Measurements from ENCODE around the gene FGD6. TPM values are rescaled to one million over a fixed set of nuclear protein-coding genes. Genes with fewer than 3 reads are reported as not detected.

The FGD6 gene
- polyA plus RNA-seq, 1 donor (not counting 4 experiments of a cell fraction or from before 2014, with no cell fraction given) = 54.2 TPM

DNA sequence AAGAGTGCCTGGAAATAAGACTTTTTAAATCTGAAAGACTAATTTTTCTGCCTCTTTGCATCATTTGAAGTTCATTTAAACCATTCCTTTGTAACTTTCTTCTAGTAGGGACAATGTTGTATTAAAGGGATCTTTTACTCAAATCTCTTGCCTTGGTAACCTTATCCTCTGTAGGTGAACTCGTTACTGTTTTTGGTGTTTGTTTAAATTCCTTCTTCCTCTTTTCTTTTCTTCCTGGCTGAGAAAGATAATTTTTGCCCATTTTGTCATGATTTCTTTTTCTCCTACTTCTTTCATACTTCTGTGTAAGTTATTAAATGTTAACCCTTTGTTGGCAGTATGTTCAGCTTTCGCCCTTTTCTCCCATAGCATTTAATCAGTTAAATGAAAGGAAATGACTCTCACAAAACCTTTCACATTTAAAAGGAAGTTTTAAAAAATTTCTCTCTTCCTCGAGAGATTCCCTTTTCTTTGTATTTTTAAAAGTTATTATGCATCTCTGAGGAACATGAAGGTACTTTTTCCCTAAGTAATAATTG lies 10.6 kb upstream of the FGD6 start:
- H3K9ac ChIP-seq (ENCODE audit: control insufficient read depth, extremely low read depth, insufficient read depth, low read length) = no peak overlapping the region
- dilution Hi-C loops (cut with MboI; ENCODE audit: extremely low pct_ligation_motif_present, low sequenced_read_pairs) = no loop called here
- peaks cover 5% of the 10 kb centered on the region for H4K20me1 ChIP-seq (ENCODE audit: control insufficient read depth, extremely low read depth, insufficient read depth, low read length)
- peaks cover 96% of the 10 kb centered on the region for H3K79me2 ChIP-seq (ENCODE audit: control insufficient read depth, insufficient read depth, low read length)
- H3K27ac ChIP-seq (ENCODE audit: control insufficient read depth, insufficient read depth, low read length) = no peak overlapping the region
- no peak overlapping the region for H2AFZ ChIP-seq (ENCODE audit: control insufficient read depth, low read length)
- TF ChIP-seq, protein P1, sequence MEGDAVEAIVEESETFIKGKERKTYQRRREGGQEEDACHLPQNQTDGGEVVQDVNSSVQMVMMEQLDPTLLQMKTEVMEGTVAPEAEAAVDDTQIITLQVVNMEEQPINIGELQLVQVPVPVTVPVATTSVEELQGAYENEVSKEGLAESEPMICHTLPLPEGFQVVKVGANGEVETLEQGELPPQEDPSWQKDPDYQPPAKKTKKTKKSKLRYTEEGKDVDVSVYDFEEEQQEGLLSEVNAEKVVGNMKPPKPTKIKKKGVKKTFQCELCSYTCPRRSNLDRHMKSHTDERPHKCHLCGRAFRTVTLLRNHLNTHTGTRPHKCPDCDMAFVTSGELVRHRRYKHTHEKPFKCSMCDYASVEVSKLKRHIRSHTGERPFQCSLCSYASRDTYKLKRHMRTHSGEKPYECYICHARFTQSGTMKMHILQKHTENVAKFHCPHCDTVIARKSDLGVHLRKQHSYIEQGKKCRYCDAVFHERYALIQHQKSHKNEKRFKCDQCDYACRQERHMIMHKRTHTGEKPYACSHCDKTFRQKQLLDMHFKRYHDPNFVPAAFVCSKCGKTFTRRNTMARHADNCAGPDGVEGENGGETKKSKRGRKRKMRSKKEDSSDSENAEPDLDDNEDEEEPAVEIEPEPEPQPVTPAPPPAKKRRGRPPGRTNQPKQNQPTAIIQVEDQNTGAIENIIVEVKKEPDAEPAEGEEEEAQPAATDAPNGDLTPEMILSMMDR (optimal IDR thresholded peaks at IDR 0.05 in 1 of 3, IDR thresholded peaks at IDR 0.05 in 1 of 3, conservative IDR thresholded peaks at IDR 0.05 in 1 of 3; ENCODE audit: extremely low read depth in 1 of 3, insufficient read depth in 2 of 3, low read length in 3 of 3) = no peak
- TF ChIP-seq EZH2 (IDR thresholded peaks at IDR 0.05; ENCODE audit: low read length) = no peak
- no peaks in the 10 kb centered on the region for H3K27me3 ChIP-seq (ENCODE audit: control insufficient read depth, extremely low read depth, insufficient read depth, low read length)
- peaks cover 9 to 20% of the 10 kb centered on the region in 2 experiments for H3K36me3 ChIP-seq (ENCODE audit: control insufficient read depth in 2 of 2, extremely low read depth in 1 of 2, insufficient read depth in 2 of 2, low read length in 2 of 2)
- DNase-seq (ENCODE audit: low read depth, low spot score) (no peak), FAIRE-seq (no peak)
- H3K9me1 ChIP-seq (ENCODE audit: control insufficient read depth, extremely low read depth, insufficient read depth, low read length) = no peaks in the 10 kb centered on the region
- H3K4me3 ChIP-seq (ENCODE audit: control insufficient read depth in 2 of 3, extremely low read depth in 1 of 3, insufficient read depth in 2 of 3, low read depth in 1 of 3, low read length in 3 of 3) = no peak overlapping the region
- H3K4me1 ChIP-seq (ENCODE audit: control insufficient read depth, extremely low read depth, insufficient read depth, low read length) = peaks cover 23% of the 10 kb centered on the region
- no peak overlapping the region for H3K4me2 ChIP-seq (ENCODE audit: control insufficient read depth, extremely low read depth, insufficient read depth, low read depth, low read length)
- H3K9me3 ChIP-seq (ENCODE audit: control insufficient read depth, low read depth, low read length) = no peaks in the 10 kb centered on the region

- TF ChIP-seq EZH2 (IDR thresholded peaks at IDR 0.05; ENCODE audit: low read length) = no peak
- TF ChIP-seq, protein P1 (optimal IDR thresholded peaks at IDR 0.05 in 1 of 3, IDR thresholded peaks at IDR 0.05 in 1 of 3, conservative IDR thresholded peaks at IDR 0.05 in 1 of 3; ENCODE audit: extremely low read depth in 1 of 3, insufficient read depth in 2 of 3, low read length in 3 of 3) = no peak
- Histone ChIP-seq H3K79me2 (ENCODE audit: control insufficient read depth, insufficient read depth, low read length) (peaks cover 96% of the 10 kb centered on the region), H3K4me3 (ENCODE audit: control insufficient read depth in 2 of 3, extremely low read depth in 1 of 3, insufficient read depth in 2 of 3, low read depth in 1 of 3, low read length in 3 of 3) (no peak overlapping the region), H3K27me3 (ENCODE audit: control insufficient read depth, extremely low read depth, insufficient read depth, low read length) (no peaks in the 10 kb centered on the region), H3K9me1 (ENCODE audit: control insufficient read depth, extremely low read depth, insufficient read depth, low read length) (no peaks in the 10 kb centered on the region), H2AFZ (ENCODE audit: control insufficient read depth, low read length) (no peak overlapping the region), H3K4me2 (ENCODE audit: control insufficient read depth, extremely low read depth, insufficient read depth, low read depth, low read length) (no peak overlapping the region), H3K9me3 (ENCODE audit: control insufficient read depth, low read depth, low read length) (no peaks in the 10 kb centered on the region), H3K36me3 (ENCODE audit: control insufficient read depth in 2 of 2, extremely low read depth in 1 of 2, insufficient read depth in 2 of 2, low read length in 2 of 2) (peaks cover 9 to 20% of the 10 kb centered on the region in 2 experiments), H3K4me1 (ENCODE audit: control insufficient read depth, extremely low read depth, insufficient read depth, low read length) (peaks cover 32% of the 10 kb centered on the region), H3K27ac (ENCODE audit: control insufficient read depth, insufficient read depth, low read length) (no peak overlapping the region), H4K20me1 (ENCODE audit: control insufficient read depth, extremely low read depth, insufficient read depth, low read length) (peaks cover 5% of the 10 kb centered on the region), H3K9ac (ENCODE audit: control insufficient read depth, extremely low read depth, insufficient read depth, low read length) (no peak overlapping the region)
- FAIRE-seq (no peak), DNase-seq (ENCODE audit: low read depth, low spot score) (no peak)
- dilution Hi-C loops (cut with MboI; ENCODE audit: extremely low pct_ligation_motif_present, low sequenced_read_pairs) = no loop called here
Measured at GRCh38 chr12:95225645-95226212, 8.5 kb upstream of the FGD6 start.

Measured in keratinocyte (primary cell).